HTR-8/SVneo (cell line): ENCODE data around the gene EMILIN2.

Experiments
- DNase-seq: peaks from one replicate; pipeline ENCODE4 v3.0.0; 2011; ENCODE audit warnings: low spot score, mixed read lengths; ENCODE audit not compliant: insufficient read length
- FAIRE-seq: peaks from 2 replicates; lab custom pipeline; 2011; peaks lifted over from hg19 to GRCh38; lab: Jason Lieb, UNC

The EMILIN2 gene

GRCh38 chr18:2935438-2936192 lies 88.8 kb downstream of the EMILIN2 start:
- DNase-seq (no peak), FAIRE-seq (no peak)

DNA sequence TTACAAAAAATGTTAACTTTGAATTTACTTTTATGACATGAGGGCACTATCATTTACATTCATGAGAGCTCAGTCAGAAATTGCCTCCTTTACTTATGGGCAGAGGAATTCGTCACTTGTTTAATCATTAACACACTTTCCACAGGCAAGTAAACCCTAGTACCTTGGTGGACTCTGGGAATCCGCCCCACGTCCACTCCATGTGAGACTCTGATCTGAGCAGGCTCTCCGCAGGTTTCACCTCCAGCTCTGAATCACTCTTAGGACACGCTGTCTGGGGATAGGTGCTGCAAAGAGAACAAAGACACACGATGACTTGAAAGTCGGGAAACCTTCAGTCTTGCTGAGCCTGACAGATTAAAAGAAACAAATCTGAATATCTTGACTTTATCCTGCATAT lies 92.5 kb downstream of the EMILIN2 start:
- DNase-seq (no peak), FAIRE-seq (no peak)

- FAIRE-seq (no peak), DNase-seq (peak; percentile 26)
Measured at GRCh38 chr18:2948038-2948437, 101.2 kb downstream of the EMILIN2 start.

DNA sequence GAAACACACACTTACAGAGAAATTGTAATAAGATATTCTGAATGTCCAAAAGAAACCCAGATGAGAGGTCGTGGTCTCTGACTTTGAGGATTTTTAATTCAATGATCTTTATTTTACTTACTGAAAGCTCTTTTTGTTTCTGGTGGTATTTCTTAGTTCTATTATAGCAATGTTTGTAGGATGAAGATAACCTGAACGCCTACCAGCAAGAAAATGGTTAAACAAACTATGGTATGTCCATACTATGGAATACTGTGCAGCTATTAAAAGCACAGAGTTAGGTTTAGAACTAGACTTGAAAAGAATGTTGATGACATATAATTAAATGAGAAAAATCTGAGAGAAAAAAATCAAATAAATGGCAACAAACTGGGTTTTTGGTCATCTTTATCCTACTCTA lies 105.8 kb downstream of the EMILIN2 start:
- DNase-seq: no peak
- FAIRE-seq: no peak

GRCh38 chr18:2953935-2954653 lies 107.3 kb downstream of the EMILIN2 start:
- FAIRE-seq: no peak
- no peak for DNase-seq

- FAIRE-seq: no peak
- DNase-seq: no peak
Measured at GRCh38 chr18:2954869-2955645, 108.3 kb downstream of the EMILIN2 start.

- DNase-seq (no peak), FAIRE-seq (no peak)
Measured at GRCh38 chr18:2956056-2956455, 109.2 kb downstream of the EMILIN2 start.

DNA sequence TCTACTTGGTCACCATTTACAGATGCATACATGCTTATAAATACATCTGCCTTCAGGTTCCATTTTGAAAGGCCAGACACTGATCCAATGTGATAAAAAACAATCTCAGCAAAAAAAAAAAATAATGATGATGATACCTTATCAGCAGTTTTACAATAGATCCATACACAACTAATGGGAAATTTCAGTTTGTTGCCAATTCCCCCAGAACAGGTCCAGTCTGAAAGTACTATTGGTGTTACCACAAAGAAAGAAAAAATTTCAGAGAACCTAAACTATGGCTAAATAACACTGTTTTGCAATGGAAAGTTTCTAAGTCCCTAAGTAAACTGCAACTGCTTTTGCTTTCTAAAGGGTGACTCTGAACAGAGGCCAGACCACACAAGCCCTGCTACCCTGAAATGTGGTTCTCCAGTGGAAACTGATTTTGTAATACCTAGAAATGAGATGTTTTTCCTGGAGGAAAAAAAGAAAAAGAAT lies 112.1 kb downstream of the EMILIN2 start:
- FAIRE-seq: no peak
- no peak for DNase-seq

DNA sequence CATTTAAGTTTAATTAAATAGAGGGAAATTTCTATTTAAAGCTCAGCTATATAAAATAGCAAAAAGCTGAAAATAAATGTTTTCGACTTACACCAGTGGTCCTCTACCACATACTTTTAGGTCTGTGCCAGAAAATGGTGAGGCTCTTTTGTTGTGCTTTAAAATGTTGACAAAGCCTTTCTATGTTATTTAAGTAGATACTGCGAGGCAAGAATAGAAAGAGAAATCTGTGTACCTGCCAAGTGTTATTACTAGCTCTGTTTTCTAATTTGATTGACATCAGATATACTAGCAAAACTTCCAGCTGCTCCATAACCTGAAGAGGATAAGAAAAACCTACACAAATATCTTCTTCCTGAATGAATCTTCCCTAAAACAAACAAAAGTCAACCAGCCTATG lies 112.5 kb downstream of the EMILIN2 start:
- DNase-seq: no peak
- FAIRE-seq: no peak

DNA sequence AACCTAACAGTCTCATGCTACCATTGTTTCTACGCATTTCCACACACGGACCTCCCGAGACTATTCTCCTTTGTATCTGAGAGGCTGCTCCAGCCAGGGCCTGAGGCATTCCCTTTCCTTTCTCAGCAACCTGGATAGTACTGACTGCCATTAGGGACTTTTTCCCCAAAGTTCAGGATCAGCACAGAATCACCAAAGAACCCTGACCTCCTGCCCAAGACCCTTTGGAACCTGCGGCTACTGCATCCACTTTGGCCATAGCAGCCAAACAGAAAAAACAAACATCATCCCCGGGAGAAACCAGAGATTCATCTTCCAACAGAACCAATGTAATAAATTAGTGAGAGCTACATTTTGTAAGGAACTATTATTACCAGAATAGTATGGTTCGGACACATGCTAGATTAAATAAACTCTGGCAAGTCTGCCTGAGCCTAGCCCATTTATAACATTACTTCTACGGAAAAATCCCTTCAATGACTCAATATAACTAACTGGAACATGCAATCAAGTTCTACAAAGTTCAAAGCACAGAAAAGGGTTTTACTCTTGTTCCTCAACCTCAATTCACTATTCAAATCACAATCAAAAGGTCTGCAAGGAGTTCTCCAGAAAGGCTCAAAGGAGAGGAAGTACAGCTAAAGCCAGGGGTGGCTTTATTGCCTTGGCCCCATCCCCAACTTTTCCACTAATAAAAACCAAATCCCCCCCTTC lies 114.3 kb downstream of the EMILIN2 start:
- FAIRE-seq: no peak
- DNase-seq: no peak

GRCh38 chr18:2961821-2962220 lies 115.0 kb downstream of the EMILIN2 start:
- DNase-seq (no peak), FAIRE-seq (no peak)

DNA sequence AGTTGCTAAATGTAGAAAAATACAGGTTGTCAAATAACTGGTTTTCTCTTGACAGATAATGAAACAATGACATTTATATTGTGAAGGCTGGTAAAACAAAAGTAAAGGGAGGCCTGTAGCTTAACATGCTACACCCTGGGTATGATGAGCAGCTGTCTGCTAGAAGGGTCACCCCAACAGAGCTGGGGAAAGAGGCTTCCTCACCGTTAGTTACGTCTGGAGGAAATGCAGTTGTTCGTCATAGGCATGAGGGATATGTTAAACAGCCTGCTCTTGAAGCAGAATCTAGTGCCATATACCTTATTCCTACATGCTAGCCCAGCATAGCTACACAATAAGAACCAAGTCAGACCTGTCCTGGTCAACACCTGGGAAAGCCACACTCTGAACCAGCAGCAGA lies 116.2 kb downstream of the EMILIN2 start:
- FAIRE-seq (no peak), DNase-seq (no peak)

- no peak for FAIRE-seq
Measured at GRCh38 chr18:2964361-2965010, 117.7 kb downstream of the EMILIN2 start.

More at GRCh38 chr18:2964361-2965010, 117.7 kb downstream of the EMILIN2 start:
- no peak for DNase-seq
